Mesothelial cell of epicardium (in vitro differentiated cells): Measurements from ENCODE around the gene LIN37. TPM values are rescaled to one million over a fixed set of nuclear protein-coding genes. Genes with fewer than 3 reads are reported as not detected.

Experiments used
- DNase-seq, 2 experiments: peaks; one replicate each; pipeline ENCODE4 v3.0.0; 2021; ENCODE audit warnings: low spot score in 2 of 2; ENCODE audit not compliant: unreplicated experiment in 2 of 2
- H3K27ac Mint-ChIP-seq: 2 replicates; pipeline ENCODE4 v1.8.0; 2021; ENCODE audit warnings: mixed read lengths
- H3K27me3 Mint-ChIP-seq: 2 replicates; pipeline ENCODE4 v1.8.0; 2021; ENCODE audit warnings: low read depth, mixed read lengths
- H3K36me3 Mint-ChIP-seq: 2 replicates; pipeline ENCODE4 v1.8.0; 2021; ENCODE audit warnings: mixed read lengths
- H3K4me1 Mint-ChIP-seq: 2 replicates; pipeline ENCODE4 v1.8.0; 2021; ENCODE audit warnings: mixed read lengths
- H3K4me3 Mint-ChIP-seq: 2 replicates; pipeline ENCODE4 v1.8.0; 2021; ENCODE audit warnings: mild to moderate bottlenecking, moderate library complexity, mixed read lengths
- H3K9me3 Mint-ChIP-seq: 2 replicates; pipeline ENCODE4 v1.8.0; 2021; ENCODE audit warnings: mixed read lengths
- CTCF ChIP-seq: fragments of 200-600 bp; sonication (generic); IDR thresholded peaks from one replicate; pipeline ENCODE4 v1.5.0; 2021; ENCODE audit warnings: antibody characterized with exemption; ENCODE audit not compliant: unreplicated experiment
- total RNA-seq: library from RNA; stranded (reverse); gene quantifications from 3 replicates; pipeline ENCODE4 v1.2.1, GENCODE V29; 2021

Gene LIN37
- total RNA-seq, 1 donor from 2014 or later = 12.0 TPM

GRCh38 chr19:35719402-35720162 lies 28.8 kb upstream of the LIN37 start:
- peak overlapping the region; percentile 93 for H3K27ac Mint-ChIP-seq
- H3K4me3 Mint-ChIP-seq = peak overlapping the region; percentile 86
- DNase-seq = no peak
- H3K4me1 Mint-ChIP-seq = peaks cover 24% of the 10 kb centered on the region
- TF ChIP-seq CTCF = no peak
- H3K9me3 Mint-ChIP-seq = no peaks in the 10 kb centered on the region
- peaks cover 10% of the 10 kb centered on the region for H3K36me3 Mint-ChIP-seq
- H3K27me3 Mint-ChIP-seq = no peaks in the 10 kb centered on the region

DNA sequence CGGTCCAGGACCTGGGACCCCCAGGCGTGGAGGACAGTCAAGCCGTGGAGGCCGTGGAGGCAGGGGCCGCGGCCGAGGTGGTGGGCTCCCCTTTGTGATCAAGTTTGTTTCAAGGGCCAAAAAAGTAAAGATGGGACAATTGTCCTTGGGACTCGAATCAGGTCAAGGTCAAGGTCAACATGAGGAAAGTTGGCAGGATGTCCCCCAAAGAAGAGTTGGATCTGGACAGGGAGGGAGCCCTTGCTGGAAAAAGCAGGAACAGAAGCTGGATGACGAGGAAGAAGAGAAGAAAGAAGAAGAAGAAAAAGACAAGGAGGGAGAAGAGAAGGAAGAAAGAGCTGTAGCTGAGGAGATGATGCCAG lies 28.2 kb upstream of the LIN37 start:
- Mint-ChIP-seq H3K36me3 (peaks cover 13% of the 10 kb centered on the region), H3K27me3 (no peaks in the 10 kb centered on the region), H3K27ac (no peak overlapping the region), H3K4me1 (peaks cover 21% of the 10 kb centered on the region), H3K4me3 (peak overlapping the region; percentile 18), H3K9me3 (no peaks in the 10 kb centered on the region)
- TF ChIP-seq CTCF = no peak
- DNase-seq = no peak

DNA sequence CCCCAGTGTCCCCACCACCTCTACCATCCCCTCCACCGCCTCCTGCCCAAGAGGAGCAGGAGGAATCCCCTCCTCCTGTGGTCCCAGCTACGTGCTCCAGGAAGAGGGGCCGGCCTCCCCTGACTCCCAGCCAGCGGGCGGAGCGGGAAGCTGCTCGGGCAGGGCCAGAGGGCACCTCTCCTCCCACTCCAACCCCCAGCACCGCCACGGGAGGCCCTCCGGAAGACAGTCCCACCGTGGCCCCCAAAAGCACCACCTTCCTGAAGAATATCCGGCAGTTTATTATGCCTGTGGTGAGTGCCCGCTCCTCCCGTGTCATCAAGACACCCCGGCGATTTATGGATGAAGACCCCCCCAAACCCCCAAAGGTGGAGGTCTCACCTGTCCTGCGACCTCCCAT lies 27.7 kb upstream of the LIN37 start:
- peaks cover 20% of the 10 kb centered on the region for H3K4me1 Mint-ChIP-seq
- no peaks in the 10 kb centered on the region for H3K9me3 Mint-ChIP-seq
- no peak for TF ChIP-seq CTCF
- no peak for DNase-seq
- H3K36me3 Mint-ChIP-seq = peaks cover 17% of the 10 kb centered on the region
- H3K27me3 Mint-ChIP-seq = no peaks in the 10 kb centered on the region
- no peak overlapping the region for H3K4me3 Mint-ChIP-seq
- no peak overlapping the region for H3K27ac Mint-ChIP-seq

DNA sequence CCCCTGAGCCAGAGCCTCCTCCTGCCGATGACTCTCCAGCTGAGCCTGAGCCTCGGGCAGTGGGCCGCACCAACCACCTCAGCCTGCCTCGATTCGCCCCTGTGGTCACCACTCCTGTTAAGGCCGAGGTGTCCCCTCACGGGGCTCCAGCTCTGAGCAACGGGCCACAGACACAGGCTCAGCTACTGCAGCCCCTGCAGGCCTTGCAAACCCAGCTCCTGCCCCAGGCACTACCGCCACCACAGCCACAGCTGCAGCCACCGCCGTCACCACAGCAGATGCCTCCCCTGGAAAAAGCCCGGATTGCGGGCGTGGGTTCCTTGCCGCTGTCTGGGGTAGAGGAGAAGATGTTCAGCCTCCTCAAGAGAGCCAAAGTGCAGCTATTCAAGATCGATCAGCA lies 27.0 kb upstream of the LIN37 start:
- DNase-seq = no peak
- no peak for TF ChIP-seq CTCF
- Mint-ChIP-seq H3K4me1 (peaks cover 13% of the 10 kb centered on the region), H3K9me3 (no peaks in the 10 kb centered on the region), H3K27ac (no peak overlapping the region), H3K36me3 (peaks cover 24% of the 10 kb centered on the region), H3K4me3 (peak overlapping the region; percentile 15), H3K27me3 (no peaks in the 10 kb centered on the region)

DNA sequence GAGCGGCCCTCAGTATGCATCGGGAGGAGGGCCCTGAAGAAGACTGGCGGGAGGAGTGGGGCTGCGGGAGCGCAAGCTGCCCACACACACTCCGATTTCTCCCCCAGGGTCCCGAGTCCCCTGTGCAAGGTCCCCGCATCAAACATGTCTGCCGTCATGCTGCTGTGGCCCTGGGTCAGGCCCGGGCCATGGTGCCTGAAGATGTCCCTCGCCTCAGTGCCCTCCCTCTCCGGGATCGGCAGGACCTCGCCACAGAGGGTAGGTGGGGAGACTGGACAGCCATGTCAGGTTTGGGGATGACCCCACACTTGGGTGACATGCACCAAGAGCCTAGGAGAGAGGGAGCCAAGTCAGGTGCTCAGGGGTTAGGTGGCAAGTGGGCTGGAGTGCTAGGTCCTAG lies 25.9 kb upstream of the LIN37 start:
- Mint-ChIP-seq H3K4me1 (peaks cover 10% of the 10 kb centered on the region), H3K36me3 (peaks cover 31% of the 10 kb centered on the region), H3K27ac (no peak overlapping the region), H3K9me3 (no peaks in the 10 kb centered on the region), H3K27me3 (no peaks in the 10 kb centered on the region), H3K4me3 (no peak overlapping the region)
- no peak for TF ChIP-seq CTCF
- DNase-seq = no peak
